ENCODE data around the gene IGFN1.
A peak's percentile ranks its signal among the peaks of the same experiment; 100 is the strongest.

Gene IGFN1

DNA sequence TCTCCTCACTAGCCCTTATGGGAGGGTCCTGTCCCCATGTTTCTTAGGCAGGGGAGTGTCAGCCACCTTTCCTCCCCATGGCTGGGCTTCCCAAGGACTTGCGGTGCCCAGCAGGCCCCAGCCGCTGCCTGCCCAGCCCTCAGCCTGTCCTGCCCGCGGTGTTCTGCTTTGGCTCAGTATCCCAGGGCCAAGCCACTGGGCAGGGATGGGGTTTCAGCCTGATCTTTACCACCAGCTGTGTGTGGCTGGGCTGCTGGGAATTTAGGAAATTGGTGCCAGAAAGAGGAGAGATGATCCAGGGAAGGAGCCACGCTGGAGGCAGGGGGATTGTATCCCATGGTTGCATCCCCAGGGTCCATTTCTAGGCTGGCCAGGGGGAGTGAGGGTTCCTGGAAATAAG is 6.9 kb upstream of the IGFN1 start:
- FAIRE-seq (no peak), DNase-seq (ENCODE audit: insufficient read length, low spot score) (no peak)

DNA sequence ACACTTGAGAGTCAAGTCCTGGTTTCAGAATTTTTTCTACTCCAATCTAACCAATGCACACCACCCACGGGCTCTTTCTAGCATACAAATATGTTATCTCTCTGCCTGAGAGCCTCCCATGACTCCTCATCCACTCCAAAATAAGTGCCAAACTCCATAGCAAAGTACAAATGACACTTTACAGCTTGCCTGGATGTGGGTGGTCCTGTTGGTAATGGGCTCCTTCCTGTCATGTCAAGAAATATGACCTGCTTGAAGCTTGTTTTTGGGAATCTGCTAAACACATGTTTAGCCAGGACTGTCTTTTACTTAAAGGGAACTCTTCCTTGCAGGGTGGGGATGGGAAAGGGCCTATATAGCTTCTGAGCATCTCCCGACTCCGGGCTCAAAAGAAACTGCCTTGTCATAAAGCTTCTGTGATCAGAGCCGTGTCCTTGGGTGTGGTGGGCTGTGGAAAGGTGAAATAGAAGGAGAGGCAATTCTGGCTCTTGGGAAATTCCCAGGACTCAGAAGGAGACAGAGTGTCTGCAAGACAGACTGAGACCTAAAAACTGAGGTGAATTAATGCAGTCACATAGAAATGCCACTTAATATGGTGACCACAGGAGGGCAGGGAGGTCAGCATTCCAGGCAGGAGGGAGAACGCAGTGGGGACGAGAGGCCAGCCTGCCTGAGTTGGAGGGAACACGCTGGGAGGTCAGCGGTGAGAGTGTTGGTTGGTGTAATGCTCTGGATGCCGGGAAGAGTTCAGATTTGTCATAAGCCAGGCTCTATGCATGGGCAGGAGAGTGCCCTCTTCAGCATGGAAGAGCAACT is 6.1 kb upstream of the IGFN1 start:
- DNase-seq (ENCODE audit: insufficient read length, low spot score) (peak; percentile 51), FAIRE-seq (no peak)

- FAIRE-seq = no peak
- DNase-seq (ENCODE audit: insufficient read length, low spot score) = no peak
Measured at GRCh38 chr1:201185123-201185453, 5.5 kb upstream of the IGFN1 start.

- no peak for FAIRE-seq
- DNase-seq (ENCODE audit: insufficient read length, low spot score) = no peak
Measured at GRCh38 chr1:201185527-201186128, 5.0 kb upstream of the IGFN1 start.

DNA sequence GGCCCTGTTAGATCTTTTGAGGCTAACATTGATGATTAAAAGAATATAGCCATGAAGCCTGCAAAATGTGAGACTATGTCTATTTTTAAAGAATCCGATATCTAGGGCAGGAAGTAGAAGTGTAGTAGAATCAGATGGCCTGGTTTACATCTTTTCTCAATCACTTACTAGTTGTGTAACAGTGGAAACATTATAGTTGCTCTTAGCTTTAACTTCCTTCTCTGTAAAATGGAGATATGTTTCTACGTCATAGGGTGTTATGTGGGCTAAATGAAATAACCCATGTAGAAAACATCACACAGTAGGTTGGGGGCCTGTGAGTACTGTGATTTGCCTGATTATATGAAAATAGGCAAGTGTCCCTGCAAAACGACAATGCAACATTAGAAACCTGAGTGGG is 4.4 kb upstream of the IGFN1 start:
- no peak for DNase-seq (ENCODE audit: insufficient read length, low spot score)
- FAIRE-seq = no peak

DNA sequence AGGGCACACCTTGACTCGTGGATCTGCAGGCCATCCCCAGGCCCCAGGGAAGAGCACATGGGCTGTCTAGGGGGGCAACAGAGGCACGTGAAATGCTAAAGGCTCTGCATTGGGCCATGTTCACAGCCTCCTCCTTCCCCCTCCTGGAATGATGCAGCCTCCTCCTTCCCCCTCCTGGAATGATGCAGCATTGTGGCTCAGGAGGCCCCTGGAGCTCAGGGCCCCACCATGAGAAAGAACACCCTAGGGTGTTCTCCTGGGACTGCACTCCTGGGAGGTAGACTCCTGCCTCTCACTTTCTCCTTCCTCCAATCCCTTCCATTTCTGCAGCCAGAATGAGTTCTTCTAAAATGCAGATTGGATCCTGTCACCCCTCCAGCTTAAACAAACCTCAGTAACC is 1.5 kb upstream of the IGFN1 start:
- FAIRE-seq (no peak), DNase-seq (ENCODE audit: insufficient read length, low spot score) (no peak)

GRCh38 chr1:201190005-201190404 is 619 bp upstream of the IGFN1 start:
- FAIRE-seq (no peak), DNase-seq (ENCODE audit: insufficient read length, low spot score) (no peak)

- FAIRE-seq (peak; percentile 92), DNase-seq (ENCODE audit: insufficient read length, low spot score) (peak; percentile 85)
Measured at GRCh38 chr1:201191653-201192260, 1.1 kb downstream of the IGFN1 start.

DNA sequence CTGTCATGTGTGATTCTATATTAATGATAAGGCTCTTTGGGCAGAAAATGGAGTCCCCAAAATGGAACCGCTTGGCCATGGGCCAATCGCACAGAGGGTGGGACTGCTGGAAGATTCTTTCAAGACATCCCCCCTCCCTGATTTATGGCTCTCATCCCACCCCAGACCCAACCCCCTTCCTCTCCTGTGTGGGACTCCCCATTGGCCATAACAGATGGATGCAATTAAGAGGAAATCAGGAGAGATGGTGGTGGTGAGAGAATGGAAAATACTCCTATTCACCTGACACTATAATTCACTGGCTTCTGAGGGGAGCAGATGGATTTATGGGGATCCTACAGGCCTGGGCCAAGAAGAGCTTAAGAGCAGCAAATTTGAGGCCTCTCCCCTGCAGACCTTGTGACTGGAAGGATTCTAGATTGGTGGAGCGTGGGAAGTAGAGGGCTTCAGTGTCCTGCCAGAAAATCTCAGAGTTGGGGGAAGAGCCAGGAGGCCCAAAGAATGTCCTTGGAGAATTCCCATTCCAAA is 1.7 kb downstream of the IGFN1 start:
- FAIRE-seq = no peak
- DNase-seq (ENCODE audit: insufficient read length, low spot score) = no peak

DNA sequence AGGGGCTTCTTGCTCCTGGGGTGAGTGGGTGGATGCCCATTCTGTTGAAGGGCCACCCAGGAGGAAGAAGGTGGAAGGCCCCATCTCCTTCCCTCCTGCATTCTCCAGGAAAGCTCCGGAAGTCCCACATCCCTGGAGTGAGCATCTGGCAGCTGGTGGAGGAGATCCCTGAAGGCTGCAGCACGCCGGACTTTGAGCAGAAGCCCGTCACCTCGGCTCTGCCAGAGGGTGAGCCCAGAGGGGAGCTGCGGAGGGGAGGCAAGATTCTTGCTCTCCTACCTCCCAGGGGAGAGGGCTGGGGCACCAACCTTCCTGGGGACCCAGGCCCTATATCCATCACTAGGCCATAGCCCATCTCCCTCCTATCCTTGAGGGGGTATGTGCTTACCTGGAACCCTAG is 3.4 kb downstream of the IGFN1 start:
- FAIRE-seq = no peak

GRCh38 chr1:201198598-201198997 is 8.0 kb downstream of the IGFN1 start:
- no peak for DNase-seq (ENCODE audit: insufficient read length, low spot score)

More for the DNA sequence above, 3.4 kb downstream of the IGFN1 start:
- no peak for DNase-seq (ENCODE audit: insufficient read length, low spot score)

GRCh38 chr1:201205036-201205435 is 14.4 kb downstream of the IGFN1 start:
- no peak for FAIRE-seq
- DNase-seq (ENCODE audit: insufficient read length, low spot score) = no peak

More at GRCh38 chr1:201198598-201198997, 8.0 kb downstream of the IGFN1 start:
- no peak for FAIRE-seq

DNA sequence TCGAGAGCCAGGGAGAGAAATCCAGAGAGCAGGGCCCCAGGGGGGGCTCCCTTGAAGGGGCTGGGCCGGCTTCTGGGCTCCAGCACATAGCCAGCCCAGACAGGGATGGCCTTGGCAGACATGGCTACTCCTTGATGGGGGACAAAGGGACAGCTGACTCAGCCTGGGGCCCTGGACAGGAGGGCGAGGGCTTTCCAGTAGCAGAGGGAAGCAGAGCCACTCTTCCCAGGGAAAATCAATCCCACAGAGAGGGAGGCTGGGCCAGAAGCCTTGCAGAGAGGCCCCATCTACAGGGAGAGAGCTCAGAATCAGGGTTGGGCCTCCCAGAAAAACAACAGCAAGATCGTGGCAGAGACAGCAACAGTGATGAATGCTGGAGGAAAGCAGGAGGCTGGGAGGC is 15.6 kb downstream of the IGFN1 start:
- DNase-seq (ENCODE audit: insufficient read length, low spot score) (no peak), FAIRE-seq (no peak)

- DNase-seq (ENCODE audit: insufficient read length, low spot score) (no peak), FAIRE-seq (no peak)
Measured at GRCh38 chr1:201207046-201207445, 16.4 kb downstream of the IGFN1 start.

GRCh38 chr1:201208236-201208635 is 17.6 kb downstream of the IGFN1 start:
- no peak for DNase-seq (ENCODE audit: insufficient read length, low spot score)
- no peak for FAIRE-seq

- DNase-seq (ENCODE audit: insufficient read length, low spot score) (no peak), FAIRE-seq (no peak)
Measured at GRCh38 chr1:201212056-201212455, 21.4 kb downstream of the IGFN1 start.

GRCh38 chr1:201212461-201213055 is 21.9 kb downstream of the IGFN1 start:
- DNase-seq (ENCODE audit: insufficient read length, low spot score) (no peak), FAIRE-seq (no peak)

DNA sequence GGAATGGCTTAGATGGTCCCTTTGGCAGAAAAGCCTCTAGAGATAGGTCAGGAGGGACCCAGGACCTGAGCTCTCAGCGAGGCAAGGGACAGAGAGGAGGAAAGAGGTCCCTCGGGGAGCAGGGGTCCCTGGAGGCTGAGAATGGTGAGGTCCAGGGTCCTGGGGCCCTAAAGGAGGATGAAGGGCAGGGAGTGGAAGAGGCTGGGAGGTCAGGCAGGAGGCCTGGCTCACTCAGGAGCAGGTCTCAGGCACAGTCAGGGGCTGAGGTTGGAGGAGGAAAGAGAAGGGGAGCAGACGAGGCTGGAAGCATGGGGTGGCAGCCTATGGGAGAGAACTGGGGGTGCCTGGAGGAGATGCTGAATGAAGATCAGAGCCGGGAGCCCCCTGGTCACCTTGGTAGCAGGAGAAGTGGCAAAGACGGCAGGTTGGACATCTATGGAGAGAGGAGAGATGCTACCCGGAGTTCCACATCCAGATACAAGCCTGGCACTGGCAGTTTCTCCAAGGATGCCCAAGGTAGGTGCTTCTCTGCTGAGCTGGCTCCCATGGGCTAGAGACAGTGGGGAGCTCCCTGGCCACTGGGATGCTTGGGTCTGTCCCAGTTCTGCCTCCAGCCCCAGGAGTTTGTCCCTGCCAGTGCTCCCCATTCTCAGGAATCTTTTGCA is 22.6 kb downstream of the IGFN1 start:
- FAIRE-seq (no peak), DNase-seq (ENCODE audit: insufficient read length, low spot score) (no peak)

DNA sequence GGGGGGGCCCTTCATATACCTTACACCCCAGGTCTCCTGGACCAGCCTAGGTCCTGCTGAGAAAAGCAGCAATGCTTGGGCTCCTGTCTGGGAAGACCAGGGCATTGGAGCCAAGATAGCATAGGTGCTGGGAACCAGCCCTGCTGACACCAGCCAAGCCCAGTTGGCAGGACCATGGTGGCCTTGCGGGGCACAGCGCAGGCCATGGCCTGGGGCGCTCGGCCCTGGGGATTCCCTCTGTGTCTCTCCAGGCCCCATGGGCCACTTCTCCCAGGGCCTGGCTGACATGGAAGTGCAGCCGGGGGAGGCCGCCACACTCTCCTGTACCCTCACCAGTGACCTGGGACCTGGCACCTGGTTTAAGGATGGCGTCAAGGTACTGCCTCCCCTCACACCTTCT is 23.3 kb downstream of the IGFN1 start:
- FAIRE-seq = no peak
- no peak for DNase-seq (ENCODE audit: insufficient read length, low spot score)

DNA sequence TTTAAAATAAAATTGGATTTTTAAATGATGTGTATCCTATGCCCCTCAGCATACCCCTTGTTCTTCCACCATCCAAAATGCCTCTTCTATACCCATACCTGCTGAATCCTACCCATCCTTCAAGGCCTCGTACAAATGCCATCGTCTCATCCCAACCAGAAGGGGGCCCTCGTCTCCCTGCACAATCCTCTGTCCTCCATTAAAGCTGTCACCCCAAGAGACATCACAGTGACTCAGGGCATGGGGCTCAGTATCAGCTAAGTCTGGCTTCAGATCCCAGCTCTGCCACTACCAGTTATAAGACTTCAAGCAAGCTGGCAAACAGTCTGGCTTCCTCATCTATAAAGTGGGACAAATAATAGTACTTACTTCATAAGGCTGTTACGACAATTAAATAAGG is 23.8 kb downstream of the IGFN1 start:
- DNase-seq (ENCODE audit: insufficient read length, low spot score) = no peak
- FAIRE-seq = no peak

DNA sequence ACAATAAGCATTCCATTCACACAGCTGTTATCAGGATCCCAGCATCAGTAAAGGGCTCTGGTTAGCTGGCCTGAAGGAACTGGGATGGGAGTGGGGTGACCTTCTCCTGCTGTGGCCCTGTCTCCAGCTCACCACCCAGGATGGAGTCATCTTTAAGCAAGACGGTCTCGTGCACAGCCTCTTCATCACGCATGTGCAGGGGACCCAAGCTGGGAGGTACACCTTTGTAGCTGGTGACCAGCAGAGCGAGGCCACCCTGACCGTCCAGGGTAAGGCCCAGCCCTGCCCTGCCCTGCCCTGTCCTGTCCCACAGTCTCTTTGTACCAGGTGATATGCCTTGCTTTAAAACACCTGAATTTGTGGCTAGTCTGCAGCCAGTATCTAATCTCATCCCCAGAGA is 24.3 kb downstream of the IGFN1 start:
- FAIRE-seq = no peak
- DNase-seq (ENCODE audit: insufficient read length, low spot score) = no peak

Measured in HTR-8/SVneo (cell line).